Astrocyte (in vitro differentiated cells and primary cell): ENCODE results near the gene SCAI.

Source experiments
- CTCF ChIP-seq: IDR thresholded peaks from 2 replicates; pipeline ENCODE4 v1.5.1; 2011; ENCODE audit warnings: low read depth, mild to moderate bottlenecking, inconsistent platforms, low read length, moderate library complexity; ENCODE audit not compliant: insufficient read depth
- EZH2 ChIP-seq: IDR thresholded peaks from 2 replicates; pipeline ENCODE4 v1.6.1; 2012; ENCODE audit warnings: mild to moderate bottlenecking, low read length, inconsistent platforms; ENCODE audit not compliant: insufficient read depth

GRCh38 chr9:124941679-124942561, 201.4 kb downstream of the SCAI start:
- TF ChIP-seq EZH2 (no peak), CTCF (no peak)
